HCT116 (cell line): ENCODE data around the gene ZEB2. TPM values are rescaled to one million over a fixed set of nuclear protein-coding genes. Genes with fewer than 3 reads are reported as not detected.

Experiments
- ATAC-seq: fragments of 200-7000 bp; cut with Tn5 transposase; 2 replicates; pipeline ENCODE4 v1.9.1; 2020; ENCODE audit warnings: mild to moderate bottlenecking, moderate library complexity
- BruUV-seq: library from RNA; stranded (reverse); fragments of 400-500 nt; replicated peaks from 2 replicates; lab custom pipeline; 2021; lab: Mats Ljungman, UMichigan
- CTCF ChIA-PET: fragments of 300-600 bp; sonication (Branson Sonifier 250); formaldehyde crosslinking; loops from one replicate; lab custom pipeline; 2021; ENCODE audit warnings: antibody characterized with exemption; lab: Charles Lee
- POLR2A ChIA-PET: fragments of 300-600, 350-600 bp; sonication (Branson Sonifier 250); formaldehyde crosslinking; loops from one replicate; lab custom pipeline; 2021; ENCODE audit warnings: antibody characterized with exemption; lab: Charles Lee
- RAD21 ChIA-PET, 2 experiments: fragments of 300-600 bp; sonication (Branson Sonifier 250); formaldehyde crosslinking; loops; one replicate each; lab custom pipeline; 2023; ENCODE audit warnings: low total read pairs in 2 of 2; ENCODE audit not compliant: uncharacterized antibody in 2 of 2, unreplicated experiment in 2 of 2, low non-redundant PET in 1 of 2; lab: Charles Lee
- DNase-seq: peaks from one replicate; pipeline ENCODE4 v3.0.0-alpha.2; 2010; ENCODE audit warnings: low read depth, low spot score
- H2AFZ ChIP-seq: fragments of 200-600 bp; shearing (Covaris generic), sonication (generic); 2 replicates; pipeline ENCODE4 v1.6.1; 2017; ENCODE audit warnings: low read depth, mixed run types, mixed read lengths, antibody characterized with exemption, low read length; ENCODE audit not compliant: poor library complexity, severe bottlenecking
- H3K27ac ChIP-seq: 2 replicates; pipeline ENCODE4 v1.5.1; 2012; ENCODE audit warnings: low read depth, low read length
- H3K27me3 ChIP-seq: fragments of 200-600 bp; sonication (generic); 2 replicates; pipeline ENCODE4 v1.6.1; 2016; ENCODE audit warnings: mixed run types, low read length, mixed read lengths; ENCODE audit not compliant: insufficient read depth
- H3K36me3 ChIP-seq, 2 experiments: fragments of 200-500 bp in 1 of 2; fragments of 200-600 bp in 1 of 2; sonication (Bioruptor generic) in 1 of 2; sonication (generic) in 1 of 2; 2 replicates each; pipeline versions ENCODE4 v1.5.1 to v1.6.1; 2014 to 2016; ENCODE audit warnings: low read length in 2 of 2, inconsistent platforms in 1 of 2, mixed read lengths in 1 of 2, mixed run types in 1 of 2; ENCODE audit not compliant: insufficient read depth in 2 of 2, control insufficient read depth in 1 of 2
- H3K4me1 ChIP-seq, 2 experiments: fragments of 200-600 bp in 1 of 2; sonication (generic) in 1 of 2; 2 replicates each; pipeline versions ENCODE4 v1.5.1 to v1.6.1; 2012 to 2017; ENCODE audit warnings: low read length in 2 of 2, inconsistent platforms in 1 of 2, mild to moderate bottlenecking in 1 of 2, mixed read lengths in 1 of 2, mixed run types in 1 of 2, moderate library complexity in 1 of 2; ENCODE audit not compliant: insufficient read depth in 2 of 2, control insufficient read depth in 1 of 2
- H3K4me2 ChIP-seq: fragments of 200-600 bp; sonication (generic); 2 replicates; pipeline ENCODE4 v1.6.1; 2017; ENCODE audit warnings: mixed run types, low read length, mixed read lengths
- H3K4me3 ChIP-seq, 2 experiments: fragments of 200-600 bp in 1 of 2; sonication (generic) in 1 of 2; replicated peaks in 1 of 2; 2 replicates each; pipeline ENCODE4 v1.5.1; 2011 to 2016; ENCODE audit warnings: low read length in 2 of 2, control low read depth in 1 of 2, low read depth in 1 of 2, mild to moderate bottlenecking in 1 of 2, mixed read lengths in 1 of 2, mixed run types in 1 of 2
- H3K79me2 ChIP-seq: fragments of 200-600 bp; sonication (generic); 2 replicates; pipeline ENCODE4 v1.6.1; 2017; ENCODE audit warnings: mild to moderate bottlenecking, mixed run types, low read length, moderate library complexity, mixed read lengths; ENCODE audit not compliant: insufficient read depth
- H3K9ac ChIP-seq: fragments of 200-600 bp; sonication (generic); 2 replicates; pipeline ENCODE4 v1.6.1; 2016; ENCODE audit warnings: low read length, mixed read lengths
- H3K9me2 ChIP-seq: fragments of 200-600 bp; sonication (generic), shearing (Covaris generic); 2 replicates; pipeline ENCODE4 v1.6.1; 2017; ENCODE audit warnings: mixed run types, mild to moderate bottlenecking, moderate library complexity; ENCODE audit not compliant: insufficient read depth
- H3K9me3 ChIP-seq, 2 experiments: fragments of 200-500 bp in 1 of 2; fragments of 200-600 bp in 1 of 2; sonication (Bioruptor generic) in 1 of 2; sonication (generic) in 1 of 2; 2 replicates each; pipeline ENCODE4 v1.6.1; 2014 to 2017; ENCODE audit warnings: low read length in 2 of 2, mixed read lengths in 2 of 2, inconsistent platforms in 1 of 2, low read depth in 1 of 2, mild to moderate bottlenecking in 1 of 2, mixed run types in 1 of 2, moderate library complexity in 1 of 2; ENCODE audit not compliant: control insufficient read depth in 1 of 2, insufficient read depth in 1 of 2
- H4K20me1 ChIP-seq: fragments of 200-600 bp; sonication (generic), shearing (Covaris generic); 2 replicates; pipeline ENCODE4 v1.6.1; 2017; ENCODE audit warnings: mixed run types, mild to moderate bottlenecking, moderate library complexity; ENCODE audit not compliant: insufficient read depth
- CEBPB ChIP-seq: IDR thresholded peaks from 2 replicates; pipeline ENCODE4 v1.6.1; 2012; ENCODE audit warnings: low read depth
- EGR1 ChIP-seq: IDR thresholded peaks from 2 replicates; pipeline ENCODE4 v1.6.1; 2012; ENCODE audit warnings: low read depth
- JUND ChIP-seq: IDR thresholded peaks from 2 replicates; pipeline ENCODE4 v1.6.1; 2012
- SIN3A ChIP-seq: IDR thresholded peaks from 2 replicates; pipeline ENCODE4 v1.6.1; 2012; ENCODE audit warnings: low read depth
- SP1 ChIP-seq: IDR thresholded peaks from 2 replicates; pipeline ENCODE4 v1.6.1; 2012; ENCODE audit warnings: low read depth
- YY1 ChIP-seq: IDR thresholded peaks from 2 replicates; pipeline ENCODE4 v1.6.1; 2011; ENCODE audit warnings: low read length, low read depth, moderate library complexity, mild to moderate bottlenecking; ENCODE audit not compliant: insufficient replicate concordance; ENCODE audit errors: extremely low read depth
- ZFX ChIP-seq: fragments of 450-650 bp; IDR thresholded peaks from 2 replicates; pipeline ENCODE4 v1.6.1; 2017
- intact Hi-C: fragments of 100-400 bp; cut with micrococcal nuclease; formaldehyde crosslinking; loops from 2 replicates; pipeline ENCODE4 v1.10.0; 2022
- total RNA-seq: library from RNA; stranded (reverse); gene quantifications from one replicate; pipeline ENCODE4 v1.2.1, GENCODE V29; 2021; ENCODE audit not compliant: unreplicated experiment
- TF ChIP-seq, protein P1 (sequence below): IDR thresholded peaks from 2 replicates; pipeline ENCODE4 v1.6.1; 2012; ENCODE audit warnings: low read depth
- TF ChIP-seq, protein P2 (sequence below), 3 experiments: fragments of 200-600 bp in 1 of 3; sonication (generic) in 1 of 3; IDR thresholded peaks in 2 of 3; conservative IDR thresholded peaks in 1 of 3; 2 replicates each; pipeline ENCODE4 v1.5.1; 2012 to 2017; ENCODE audit warnings: low read depth in 2 of 3, low read length in 2 of 3, antibody characterized with exemption in 1 of 3, borderline replicate concordance in 1 of 3, control low read depth in 1 of 3, mild to moderate bottlenecking in 1 of 3, mixed read lengths in 1 of 3, mixed run types in 1 of 3, moderate library complexity in 1 of 3; ENCODE audit not compliant: insufficient read depth in 1 of 3
- TF ChIP-seq, protein P3 (sequence below): IDR thresholded peaks from 2 replicates; pipeline ENCODE4 v1.6.1; 2011; ENCODE audit warnings: mild to moderate bottlenecking, low read length, moderate library complexity; ENCODE audit not compliant: insufficient replicate concordance; ENCODE audit errors: extremely low read depth
- TF ChIP-seq, protein P4 (sequence below): IDR thresholded peaks from 2 replicates; pipeline ENCODE4 v1.6.1; 2012

ZEB2 gene
- total RNA-seq, 1 experiment from 2014 or later, result 0.81 TPM

DNA sequence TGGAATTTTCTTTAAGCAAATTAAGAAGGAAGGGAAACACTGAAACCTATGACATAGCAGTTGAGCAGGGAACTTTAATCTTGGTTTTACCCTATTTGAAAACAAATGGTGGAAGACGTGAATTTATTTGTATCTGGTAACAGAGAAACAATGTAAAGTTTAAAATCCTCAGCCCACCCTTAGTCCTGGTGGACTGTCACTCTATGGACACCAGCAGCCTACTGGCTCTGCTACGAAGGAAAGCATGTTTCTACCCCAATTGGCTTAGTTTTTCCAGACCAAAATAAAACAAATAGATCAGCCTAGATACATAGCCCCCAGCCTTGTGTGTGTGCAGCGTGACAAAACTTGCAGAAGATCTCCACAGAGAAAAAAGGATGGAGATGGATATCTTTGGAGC lies 7.4 kb downstream of the ZEB2 start:
- ATAC-seq, result no peak
- TF ChIP-seq SIN3A (no peak), YY1 (no peak), JUND (no peak)
- no peaks in the 10 kb centered on the region for H3K4me1 ChIP-seq
- no peak overlapping the region for H3K4me2 ChIP-seq
- peaks cover 40% of the 10 kb centered on the region for H3K27me3 ChIP-seq
- no peak overlapping the region for H3K27ac ChIP-seq
- no peaks in the 10 kb centered on the region for H3K36me3 ChIP-seq
- no peak overlapping the region for H3K9ac ChIP-seq
- no TSS peak for BruUV-seq
- no peak for DNase-seq
- H3K9me2 ChIP-seq, result no peaks in the 10 kb centered on the region
- no peak overlapping the region for H3K4me3 ChIP-seq
- H4K20me1 ChIP-seq, result no peaks in the 10 kb centered on the region
- H3K9me3 ChIP-seq, result no peaks in the 10 kb centered on the region
- POLR2A ChIA-PET, result no interaction called here
- H3K79me2 ChIP-seq, result no peaks in the 10 kb centered on the region
- RAD21 ChIA-PET, result no interaction called here
- CTCF ChIA-PET, result no interaction called here
- no peak overlapping the region for H2AFZ ChIP-seq
- intact Hi-C loops, result no loop called here

DNA sequence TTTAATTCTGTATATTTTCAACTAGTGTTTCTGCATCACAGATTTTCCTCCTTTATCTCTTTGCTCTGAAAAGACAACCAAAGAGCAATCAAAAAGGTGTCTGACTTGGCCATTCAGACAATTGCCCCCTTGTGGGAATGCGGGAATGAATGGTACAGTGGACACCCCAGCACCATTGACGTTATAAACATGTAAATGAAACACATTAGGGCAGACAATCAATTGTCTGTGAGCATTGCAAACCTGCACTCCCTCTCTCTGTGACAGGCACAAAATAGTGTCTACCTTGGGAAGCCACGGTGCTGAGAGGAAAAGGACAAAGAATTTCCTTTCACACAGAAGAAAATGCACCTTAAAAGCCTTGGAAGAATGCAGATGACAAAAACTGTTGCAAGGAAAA lies 8.0 kb downstream of the ZEB2 start:
- ChIA-PET POLR2A (no interaction called here), RAD21 (no interaction called here), CTCF (no interaction called here)
- H3K4me2 ChIP-seq, result no peak overlapping the region
- H3K9ac ChIP-seq, result no peak overlapping the region
- H3K9me3 ChIP-seq, result no peaks in the 10 kb centered on the region
- no peak for DNase-seq
- no peaks in the 10 kb centered on the region for H3K9me2 ChIP-seq
- BruUV-seq, result no TSS peak
- peaks cover 40% of the 10 kb centered on the region for H3K27me3 ChIP-seq
- no peak overlapping the region for H3K4me3 ChIP-seq
- TF ChIP-seq, protein P1, sequence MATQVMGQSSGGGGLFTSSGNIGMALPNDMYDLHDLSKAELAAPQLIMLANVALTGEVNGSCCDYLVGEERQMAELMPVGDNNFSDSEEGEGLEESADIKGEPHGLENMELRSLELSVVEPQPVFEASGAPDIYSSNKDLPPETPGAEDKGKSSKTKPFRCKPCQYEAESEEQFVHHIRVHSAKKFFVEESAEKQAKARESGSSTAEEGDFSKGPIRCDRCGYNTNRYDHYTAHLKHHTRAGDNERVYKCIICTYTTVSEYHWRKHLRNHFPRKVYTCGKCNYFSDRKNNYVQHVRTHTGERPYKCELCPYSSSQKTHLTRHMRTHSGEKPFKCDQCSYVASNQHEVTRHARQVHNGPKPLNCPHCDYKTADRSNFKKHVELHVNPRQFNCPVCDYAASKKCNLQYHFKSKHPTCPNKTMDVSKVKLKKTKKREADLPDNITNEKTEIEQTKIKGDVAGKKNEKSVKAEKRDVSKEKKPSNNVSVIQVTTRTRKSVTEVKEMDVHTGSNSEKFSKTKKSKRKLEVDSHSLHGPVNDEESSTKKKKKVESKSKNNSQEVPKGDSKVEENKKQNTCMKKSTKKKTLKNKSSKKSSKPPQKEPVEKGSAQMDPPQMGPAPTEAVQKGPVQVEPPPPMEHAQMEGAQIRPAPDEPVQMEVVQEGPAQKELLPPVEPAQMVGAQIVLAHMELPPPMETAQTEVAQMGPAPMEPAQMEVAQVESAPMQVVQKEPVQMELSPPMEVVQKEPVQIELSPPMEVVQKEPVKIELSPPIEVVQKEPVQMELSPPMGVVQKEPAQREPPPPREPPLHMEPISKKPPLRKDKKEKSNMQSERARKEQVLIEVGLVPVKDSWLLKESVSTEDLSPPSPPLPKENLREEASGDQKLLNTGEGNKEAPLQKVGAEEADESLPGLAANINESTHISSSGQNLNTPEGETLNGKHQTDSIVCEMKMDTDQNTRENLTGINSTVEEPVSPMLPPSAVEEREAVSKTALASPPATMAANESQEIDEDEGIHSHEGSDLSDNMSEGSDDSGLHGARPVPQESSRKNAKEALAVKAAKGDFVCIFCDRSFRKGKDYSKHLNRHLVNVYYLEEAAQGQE, result no peak
- TF ChIP-seq EGR1 (no peak), CEBPB (no peak), ZFX (no peak), SP1 (no peak)
- TF ChIP-seq, protein P2, sequence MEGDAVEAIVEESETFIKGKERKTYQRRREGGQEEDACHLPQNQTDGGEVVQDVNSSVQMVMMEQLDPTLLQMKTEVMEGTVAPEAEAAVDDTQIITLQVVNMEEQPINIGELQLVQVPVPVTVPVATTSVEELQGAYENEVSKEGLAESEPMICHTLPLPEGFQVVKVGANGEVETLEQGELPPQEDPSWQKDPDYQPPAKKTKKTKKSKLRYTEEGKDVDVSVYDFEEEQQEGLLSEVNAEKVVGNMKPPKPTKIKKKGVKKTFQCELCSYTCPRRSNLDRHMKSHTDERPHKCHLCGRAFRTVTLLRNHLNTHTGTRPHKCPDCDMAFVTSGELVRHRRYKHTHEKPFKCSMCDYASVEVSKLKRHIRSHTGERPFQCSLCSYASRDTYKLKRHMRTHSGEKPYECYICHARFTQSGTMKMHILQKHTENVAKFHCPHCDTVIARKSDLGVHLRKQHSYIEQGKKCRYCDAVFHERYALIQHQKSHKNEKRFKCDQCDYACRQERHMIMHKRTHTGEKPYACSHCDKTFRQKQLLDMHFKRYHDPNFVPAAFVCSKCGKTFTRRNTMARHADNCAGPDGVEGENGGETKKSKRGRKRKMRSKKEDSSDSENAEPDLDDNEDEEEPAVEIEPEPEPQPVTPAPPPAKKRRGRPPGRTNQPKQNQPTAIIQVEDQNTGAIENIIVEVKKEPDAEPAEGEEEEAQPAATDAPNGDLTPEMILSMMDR (IDR thresholded peaks at IDR 0.05 in 2 of 3, conservative IDR thresholded peaks at IDR 0.05 in 1 of 3; ENCODE audit: borderline replicate concordance in 1 of 3, insufficient read depth in 1 of 3, low read depth in 2 of 3, low read length in 2 of 3), result no peak
- TF ChIP-seq, protein P3, sequence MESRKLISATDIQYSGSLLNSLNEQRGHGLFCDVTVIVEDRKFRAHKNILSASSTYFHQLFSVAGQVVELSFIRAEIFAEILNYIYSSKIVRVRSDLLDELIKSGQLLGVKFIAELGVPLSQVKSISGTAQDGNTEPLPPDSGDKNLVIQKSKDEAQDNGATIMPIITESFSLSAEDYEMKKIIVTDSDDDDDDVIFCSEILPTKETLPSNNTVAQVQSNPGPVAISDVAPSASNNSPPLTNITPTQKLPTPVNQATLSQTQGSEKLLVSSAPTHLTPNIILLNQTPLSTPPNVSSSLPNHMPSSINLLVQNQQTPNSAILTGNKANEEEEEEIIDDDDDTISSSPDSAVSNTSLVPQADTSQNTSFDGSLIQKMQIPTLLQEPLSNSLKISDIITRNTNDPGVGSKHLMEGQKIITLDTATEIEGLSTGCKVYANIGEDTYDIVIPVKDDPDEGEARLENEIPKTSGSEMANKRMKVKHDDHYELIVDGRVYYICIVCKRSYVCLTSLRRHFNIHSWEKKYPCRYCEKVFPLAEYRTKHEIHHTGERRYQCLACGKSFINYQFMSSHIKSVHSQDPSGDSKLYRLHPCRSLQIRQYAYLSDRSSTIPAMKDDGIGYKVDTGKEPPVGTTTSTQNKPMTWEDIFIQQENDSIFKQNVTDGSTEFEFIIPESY, result no peak
- TF ChIP-seq, protein P4, sequence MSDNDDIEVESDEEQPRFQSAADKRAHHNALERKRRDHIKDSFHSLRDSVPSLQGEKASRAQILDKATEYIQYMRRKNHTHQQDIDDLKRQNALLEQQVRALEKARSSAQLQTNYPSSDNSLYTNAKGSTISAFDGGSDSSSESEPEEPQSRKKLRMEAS, result no peak
- no peak for ATAC-seq
- intact Hi-C loops, result no loop called here
- no peaks in the 10 kb centered on the region for H4K20me1 ChIP-seq
- no peak overlapping the region for H3K27ac ChIP-seq
- H3K4me1 ChIP-seq, result no peaks in the 10 kb centered on the region
- no peak overlapping the region for H2AFZ ChIP-seq
- no peaks in the 10 kb centered on the region for H3K79me2 ChIP-seq
- no peaks in the 10 kb centered on the region for H3K36me3 ChIP-seq
